ENCODE results near the gene IL10. TPM values are rescaled to one million over a fixed set of nuclear protein-coding genes. Genes with fewer than 3 reads are reported as not detected.
"Not testable (repeated sequence)": the region's sequence is repeated elsewhere in the genome, so short reads cannot be mapped to it uniquely, and the experiment has no call there.

The IL10 gene
- total and polyA plus RNA-seq, 4 donors = 0.37 to 37.3 (median 2.9) TPM

GRCh38 chr1:206783506-206783905, 11.2 kb upstream of the IL10 start:
- H3K27me3 ChIP-seq (ENCODE audit: control insufficient read depth in 3 of 3, insufficient read depth in 3 of 3, low read length in 2 of 3) = peaks cover 0 to 2% (median 0%) of the 10 kb centered on the region in 3 donors
- no peaks in the 10 kb centered on the region for H3K36me3 ChIP-seq (ENCODE audit: control insufficient read depth in 4 of 4, insufficient read depth in 4 of 4, low read length in 4 of 4)
- 80 to 92% methylated on average over 7 of the region's 7 CpGs for WGBS, 2 donors
- no peak for ATAC-seq (ENCODE audit: insufficient read depth, low FRiP score)
- H3K9me3 ChIP-seq (ENCODE audit: control insufficient read depth in 4 of 4, insufficient read depth in 3 of 4, low read length in 3 of 4) = peaks cover 0 to under 1% (median 0%) of the 10 kb centered on the region in 4 donors
- H3K27ac ChIP-seq (ENCODE audit: low read depth in 1 of 2, low read length in 1 of 2) = no peak overlapping the region
- DNase-seq = no peak
- H3K4me3 ChIP-seq = no peak overlapping the region
- H3K4me1 ChIP-seq (ENCODE audit: control insufficient read depth in 5 of 5, insufficient read depth in 5 of 5, low read length in 5 of 5) = peaks cover 0 to 4% (median 0%) of the 10 kb centered on the region in 5 donors
- no peak overlapping the region for H3K9ac ChIP-seq (ENCODE audit: insufficient read depth in 1 of 2, low read length in 2 of 2)
- no peak for TF ChIP-seq CTCF (IDR thresholded peaks at IDR 0.05; ENCODE audit: control extremely low read depth, extremely low read depth)

GRCh38 chr1:206782448-206782847, 10.2 kb upstream of the IL10 start:
- H3K9ac ChIP-seq (ENCODE audit: insufficient read depth in 1 of 2, low read length in 2 of 2) = no peak overlapping the region
- ATAC-seq (ENCODE audit: insufficient read depth, low FRiP score) = no peak
- peaks cover 0 to 4% (median 0%) of the 10 kb centered on the region in 5 donors for H3K4me1 ChIP-seq (ENCODE audit: control insufficient read depth in 5 of 5, insufficient read depth in 5 of 5, low read length in 5 of 5)
- 28 to 69% methylated on average over 2 of the region's 2 CpGs for WGBS, 2 donors
- H3K9me3 ChIP-seq (ENCODE audit: control insufficient read depth in 4 of 4, insufficient read depth in 3 of 4, low read length in 3 of 4) = no peaks in the 10 kb centered on the region
- H3K27ac ChIP-seq (ENCODE audit: low read depth in 1 of 2, low read length in 1 of 2) = no peak overlapping the region
- H3K27me3 ChIP-seq (ENCODE audit: control insufficient read depth in 3 of 3, insufficient read depth in 3 of 3, low read length in 2 of 3) = peaks cover 0 to 2% (median 0%) of the 10 kb centered on the region in 3 donors
- H3K4me3 ChIP-seq = no peak overlapping the region
- DNase-seq = no peak
- no peaks in the 10 kb centered on the region for H3K36me3 ChIP-seq (ENCODE audit: control insufficient read depth in 4 of 4, insufficient read depth in 4 of 4, low read length in 4 of 4)
- TF ChIP-seq CTCF (IDR thresholded peaks at IDR 0.05; ENCODE audit: control extremely low read depth, extremely low read depth) = no peak

GRCh38 chr1:206779638-206780037, 7.3 kb upstream of the IL10 start:
- Histone ChIP-seq H3K4me3 (peak overlapping the region; percentile 4), H3K27ac (ENCODE audit: low read depth in 1 of 2, low read length in 1 of 2) (no peak overlapping the region), H3K4me1 (ENCODE audit: control insufficient read depth in 5 of 5, insufficient read depth in 5 of 5, low read length in 5 of 5) (no peaks in the 10 kb centered on the region), H3K36me3 (ENCODE audit: control insufficient read depth in 4 of 4, insufficient read depth in 4 of 4, low read length in 4 of 4) (no peaks in the 10 kb centered on the region), H3K9ac (ENCODE audit: insufficient read depth in 1 of 2, low read length in 2 of 2) (no peak overlapping the region), H3K27me3 (ENCODE audit: control insufficient read depth in 3 of 3, insufficient read depth in 3 of 3, low read length in 2 of 3) (no peaks in the 10 kb centered on the region), H3K9me3 (ENCODE audit: control insufficient read depth in 4 of 4, insufficient read depth in 3 of 4, low read length in 3 of 4) (no peaks in the 10 kb centered on the region)
- WGBS, 2 donors = 31 to 63% methylated on average over 2 of the region's 2 CpGs
- TF ChIP-seq CTCF (IDR thresholded peaks at IDR 0.05; ENCODE audit: control extremely low read depth, extremely low read depth) = no peak
- DNase-seq (no peak), ATAC-seq (ENCODE audit: insufficient read depth, low FRiP score) (no peak)

GRCh38 chr1:206778911-206779310, 6.6 kb upstream of the IL10 start:
- ATAC-seq (ENCODE audit: insufficient read depth, low FRiP score); H3K9ac ChIP-seq (ENCODE audit: insufficient read depth in 1 of 2, low read length in 2 of 2); H3K36me3 ChIP-seq (ENCODE audit: control insufficient read depth in 4 of 4, insufficient read depth in 4 of 4, low read length in 4 of 4); H3K4me1 ChIP-seq (ENCODE audit: control insufficient read depth in 5 of 5, insufficient read depth in 5 of 5, low read length in 5 of 5); DNase-seq; H3K4me3 ChIP-seq; H3K27me3 ChIP-seq (ENCODE audit: control insufficient read depth in 3 of 3, insufficient read depth in 3 of 3, low read length in 2 of 3); H3K9me3 ChIP-seq (ENCODE audit: control insufficient read depth in 4 of 4, insufficient read depth in 3 of 4, low read length in 3 of 4); H3K27ac ChIP-seq (ENCODE audit: low read depth in 1 of 2, low read length in 1 of 2): not testable (repeated sequence)
- WGBS, 2 donors = 87 to 88% methylated on average over 6 of the region's 6 CpGs

Measured in lung (tissue), 12 donors.